Gastrocnemius medialis (tissue), 4 donors: ENCODE data around the gene ZNF296.

Source experiments
- POLR2A ChIP-seq, 2 donors: fragments of 450-650 bp; IDR thresholded peaks; one replicate each; pipeline ENCODE4 v1.6.1; 2017; ENCODE audit warnings: antibody characterized with exemption in 2 of 2, mild to moderate bottlenecking in 2 of 2, moderate library complexity in 2 of 2
- TF ChIP-seq, protein P1 (sequence below), 5 experiments: fragments of 450-650 bp in 3 of 5; fragments of 200-600 bp in 2 of 5; sonication (generic) in 2 of 5; IDR thresholded peaks in 4 of 5; conservative IDR thresholded peaks in 1 of 5; 1 replicate in 4 of 5; 2 replicates in 1 of 5; pipeline ENCODE4 v1.5.1; 2016 to 2019; ENCODE audit warnings: antibody characterized with exemption in 5 of 5, mild to moderate bottlenecking in 3 of 5, moderate library complexity in 3 of 5

DNA sequence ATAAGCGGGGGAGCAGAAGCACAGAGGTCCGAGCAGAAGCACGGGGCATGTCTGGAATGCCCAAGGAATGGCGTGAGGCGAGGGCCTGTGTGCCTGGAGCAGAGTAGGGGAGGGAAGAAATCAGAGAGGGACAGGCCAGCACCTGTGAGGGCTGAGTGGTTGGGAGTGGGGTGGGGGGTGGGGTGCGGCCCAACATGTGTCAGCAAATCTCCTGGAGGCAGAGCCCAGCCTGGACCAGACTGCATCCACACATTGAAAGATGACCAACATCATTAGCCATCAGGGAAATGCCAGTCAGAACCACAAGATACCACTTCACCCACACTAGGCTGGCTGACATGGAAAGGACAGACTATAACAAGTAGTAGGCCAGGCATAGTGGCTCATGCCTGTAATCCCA, 26.2 kb downstream of the ZNF296 start:
- TF ChIP-seq, protein P1, sequence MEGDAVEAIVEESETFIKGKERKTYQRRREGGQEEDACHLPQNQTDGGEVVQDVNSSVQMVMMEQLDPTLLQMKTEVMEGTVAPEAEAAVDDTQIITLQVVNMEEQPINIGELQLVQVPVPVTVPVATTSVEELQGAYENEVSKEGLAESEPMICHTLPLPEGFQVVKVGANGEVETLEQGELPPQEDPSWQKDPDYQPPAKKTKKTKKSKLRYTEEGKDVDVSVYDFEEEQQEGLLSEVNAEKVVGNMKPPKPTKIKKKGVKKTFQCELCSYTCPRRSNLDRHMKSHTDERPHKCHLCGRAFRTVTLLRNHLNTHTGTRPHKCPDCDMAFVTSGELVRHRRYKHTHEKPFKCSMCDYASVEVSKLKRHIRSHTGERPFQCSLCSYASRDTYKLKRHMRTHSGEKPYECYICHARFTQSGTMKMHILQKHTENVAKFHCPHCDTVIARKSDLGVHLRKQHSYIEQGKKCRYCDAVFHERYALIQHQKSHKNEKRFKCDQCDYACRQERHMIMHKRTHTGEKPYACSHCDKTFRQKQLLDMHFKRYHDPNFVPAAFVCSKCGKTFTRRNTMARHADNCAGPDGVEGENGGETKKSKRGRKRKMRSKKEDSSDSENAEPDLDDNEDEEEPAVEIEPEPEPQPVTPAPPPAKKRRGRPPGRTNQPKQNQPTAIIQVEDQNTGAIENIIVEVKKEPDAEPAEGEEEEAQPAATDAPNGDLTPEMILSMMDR (IDR thresholded peaks at IDR 0.05 in 4 of 5, conservative IDR thresholded peaks at IDR 0.05 in 1 of 5): no peak
- no peak for TF ChIP-seq POLR2A (IDR thresholded peaks at IDR 0.05)
